Measurements from ENCODE around the gene EMCN. TPM values are rescaled to one million over a fixed set of nuclear protein-coding genes. Genes with fewer than 3 reads are reported as not detected.

The EMCN gene
- total and polyA plus RNA-seq, 2 donors (not counting 1 experiment from before 2014, with no cell fraction given) = not detected

- DNase-seq (no peak), ATAC-seq (ENCODE audit: low read depth) (no peak)
- CTCF ChIA-PET = no interaction called here
- TF ChIP-seq EZH2 (IDR thresholded peaks at IDR 0.05; ENCODE audit: borderline replicate concordance, insufficient read depth, low read depth, low read length, poor library complexity, severe bottlenecking) (no peak), CTCF (IDR thresholded peaks at IDR 0.05) (no peak)
- Mint-ChIP-seq H3K27ac (no peak overlapping the region), H3K9me3 (ENCODE audit: insufficient read depth) (no peaks in the 10 kb centered on the region), H3K4me1 (no peaks in the 10 kb centered on the region), H3K4me3 (no peak overlapping the region), H3K27me3 (peaks cover 8% of the 10 kb centered on the region)
- Histone ChIP-seq H4K20me1 (ENCODE audit: control insufficient read depth, insufficient read depth, low read length, poor library complexity, severe bottlenecking) (no peaks in the 10 kb centered on the region), H3K4me1 (ENCODE audit: control insufficient read depth in 2 of 2, insufficient read depth in 2 of 2, low read length in 2 of 2) (no peaks in the 10 kb centered on the region), H2AFZ (ENCODE audit: insufficient read depth, low read depth, low read length, poor library complexity, severe bottlenecking) (no peak overlapping the region), H3K4me2 (replicated peaks; ENCODE audit: low read depth, low read length, poor library complexity, severe bottlenecking) (no peak overlapping the region), H3K36me3 (replicated peaks in 1 of 2; ENCODE audit: control extremely low read depth in 1 of 2, control insufficient read depth in 1 of 2, extremely low read depth in 1 of 2, insufficient read depth in 2 of 2, low read length in 1 of 2) (no peaks in the 10 kb centered on the region), H3K4me3 (ENCODE audit: control extremely low read depth in 1 of 5, extremely low read depth in 1 of 5, insufficient read depth in 1 of 5, low read depth in 2 of 5, low read length in 4 of 5) (no peak overlapping the region), H3K27me3 (replicated peaks in 1 of 4; ENCODE audit: control extremely low read depth in 1 of 4, control insufficient read depth in 3 of 4, insufficient read depth in 4 of 4, low read length in 3 of 4) (no peaks in the 10 kb centered on the region), H3K27ac (ENCODE audit: low read length in 2 of 2) (no peak overlapping the region), H3K9ac (ENCODE audit: low read length) (no peak overlapping the region), H3K9me3 (ENCODE audit: control extremely low read depth in 1 of 3, control insufficient read depth in 2 of 3, insufficient read depth in 1 of 3, low read length in 2 of 3) (no peaks in the 10 kb centered on the region), H3K79me2 (ENCODE audit: control insufficient read depth, insufficient read depth, low read length) (no peaks in the 10 kb centered on the region)
- intact Hi-C loops (cut with micrococcal nuclease) = no loop called here
- POLR2A ChIA-PET = no interaction called here
- no CpG with 5 or more reads among the region's 5 CpGs for WGBS (ENCODE audit: insufficient coverage)
Observed at GRCh38 chr4:100430451-100430850, 87.4 kb downstream of the EMCN start.

GRCh38 chr4:100429616-100430015, 88.2 kb downstream of the EMCN start:
- Histone ChIP-seq H2AFZ (ENCODE audit: insufficient read depth, low read depth, low read length, poor library complexity, severe bottlenecking) (no peak overlapping the region), H3K4me1 (ENCODE audit: control insufficient read depth in 2 of 2, insufficient read depth in 2 of 2, low read length in 2 of 2) (no peaks in the 10 kb centered on the region), H3K4me2 (replicated peaks; ENCODE audit: low read depth, low read length, poor library complexity, severe bottlenecking) (no peak overlapping the region), H3K27ac (ENCODE audit: low read length in 2 of 2) (no peak overlapping the region), H3K9ac (ENCODE audit: low read length) (no peak overlapping the region), H3K4me3 (ENCODE audit: control extremely low read depth in 1 of 5, extremely low read depth in 1 of 5, insufficient read depth in 1 of 5, low read depth in 2 of 5, low read length in 4 of 5) (no peak overlapping the region), H3K79me2 (ENCODE audit: control insufficient read depth, insufficient read depth, low read length) (no peaks in the 10 kb centered on the region), H3K36me3 (replicated peaks in 1 of 2; ENCODE audit: control extremely low read depth in 1 of 2, control insufficient read depth in 1 of 2, extremely low read depth in 1 of 2, insufficient read depth in 2 of 2, low read length in 1 of 2) (no peaks in the 10 kb centered on the region), H4K20me1 (ENCODE audit: control insufficient read depth, insufficient read depth, low read length, poor library complexity, severe bottlenecking) (no peaks in the 10 kb centered on the region), H3K9me3 (ENCODE audit: control extremely low read depth in 1 of 3, control insufficient read depth in 2 of 3, insufficient read depth in 1 of 3, low read length in 2 of 3) (no peaks in the 10 kb centered on the region), H3K27me3 (replicated peaks in 1 of 4; ENCODE audit: control extremely low read depth in 1 of 4, control insufficient read depth in 3 of 4, insufficient read depth in 4 of 4, low read length in 3 of 4) (no peaks in the 10 kb centered on the region)
- ChIA-PET CTCF (no interaction called here), POLR2A (no interaction called here)
- Mint-ChIP-seq H3K4me1 (no peaks in the 10 kb centered on the region), H3K4me3 (no peak overlapping the region), H3K27me3 (peaks cover 8% of the 10 kb centered on the region), H3K9me3 (ENCODE audit: insufficient read depth) (no peaks in the 10 kb centered on the region), H3K27ac (no peak overlapping the region)
- intact Hi-C loops (cut with micrococcal nuclease) = no loop called here
- DNase-seq (no peak), ATAC-seq (ENCODE audit: low read depth) (no peak)
- TF ChIP-seq CTCF (IDR thresholded peaks at IDR 0.05) = no peak
- no peak for TF ChIP-seq EZH2 (IDR thresholded peaks at IDR 0.05; ENCODE audit: borderline replicate concordance, insufficient read depth, low read depth, low read length, poor library complexity, severe bottlenecking)
- WGBS (ENCODE audit: insufficient coverage) = no CpG with 5 or more reads among the region's 1 CpG
